HuH-7 (cell line): ENCODE measurements around the gene TBX3.

Experiments
- DNase-seq: peaks from one replicate; pipeline ENCODE4 v3.0.0; 2011; ENCODE audit warnings: low spot score

Gene TBX3

GRCh38 chr12:114696443-114697242 lies 12.7 kb upstream of the TBX3 start:
- no peak for DNase-seq

GRCh38 chr12:114695305-114695592 lies 11.3 kb upstream of the TBX3 start:
- DNase-seq, result no peak

GRCh38 chr12:114694436-114695304 lies 10.7 kb upstream of the TBX3 start:
- DNase-seq, result no peak

- DNase-seq, result no peak
Observed at GRCh38 chr12:114693532-114693931, 9.6 kb upstream of the TBX3 start.

- no peak for DNase-seq
Observed at GRCh38 chr12:114693059-114693531, 9.1 kb upstream of the TBX3 start.

GRCh38 chr12:114692186-114693058 lies 8.4 kb upstream of the TBX3 start:
- no peak for DNase-seq

GRCh38 chr12:114691763-114692185 lies 7.8 kb upstream of the TBX3 start:
- DNase-seq, result no peak

- no peak for DNase-seq
Observed at GRCh38 chr12:114691196-114691595, 7.2 kb upstream of the TBX3 start.

- no peak for DNase-seq
Observed at GRCh38 chr12:114690267-114691135, 6.5 kb upstream of the TBX3 start.

- no peak for DNase-seq
Observed at GRCh38 chr12:114689075-114689994, 5.4 kb upstream of the TBX3 start.

- DNase-seq, result no peak
Observed at GRCh38 chr12:114688256-114688845, 4.4 kb upstream of the TBX3 start.

- no peak for DNase-seq
Observed at GRCh38 chr12:114687802-114688201, 3.8 kb upstream of the TBX3 start.

- no peak for DNase-seq
Observed at GRCh38 chr12:114686773-114687500, 3.0 kb upstream of the TBX3 start.

GRCh38 chr12:114686426-114686772 lies 2.4 kb upstream of the TBX3 start:
- DNase-seq, result no peak

- DNase-seq, result no peak
Observed at GRCh38 chr12:114685869-114686268, 1.9 kb upstream of the TBX3 start.

- DNase-seq, result no peak
Observed at GRCh38 chr12:114685320-114685781, 1.4 kb upstream of the TBX3 start.

- no peak for DNase-seq
Observed at GRCh38 chr12:114684870-114685273, 897 bp upstream of the TBX3 start.

GRCh38 chr12:114683709-114684097 lies 272 bp downstream of the TBX3 start:
- DNase-seq, result no peak
